HG03135 (cell line): ENCODE results near the gene SYCP3.

Source experiments
- ATAC-seq: cut with Tn5 transposase; IDR thresholded peaks from one replicate; pipeline ENCODE4 v1.9.1; 2021; ENCODE audit warnings: mild to moderate bottlenecking, moderate library complexity; ENCODE audit not compliant: unreplicated experiment

The SYCP3 gene

DNA sequence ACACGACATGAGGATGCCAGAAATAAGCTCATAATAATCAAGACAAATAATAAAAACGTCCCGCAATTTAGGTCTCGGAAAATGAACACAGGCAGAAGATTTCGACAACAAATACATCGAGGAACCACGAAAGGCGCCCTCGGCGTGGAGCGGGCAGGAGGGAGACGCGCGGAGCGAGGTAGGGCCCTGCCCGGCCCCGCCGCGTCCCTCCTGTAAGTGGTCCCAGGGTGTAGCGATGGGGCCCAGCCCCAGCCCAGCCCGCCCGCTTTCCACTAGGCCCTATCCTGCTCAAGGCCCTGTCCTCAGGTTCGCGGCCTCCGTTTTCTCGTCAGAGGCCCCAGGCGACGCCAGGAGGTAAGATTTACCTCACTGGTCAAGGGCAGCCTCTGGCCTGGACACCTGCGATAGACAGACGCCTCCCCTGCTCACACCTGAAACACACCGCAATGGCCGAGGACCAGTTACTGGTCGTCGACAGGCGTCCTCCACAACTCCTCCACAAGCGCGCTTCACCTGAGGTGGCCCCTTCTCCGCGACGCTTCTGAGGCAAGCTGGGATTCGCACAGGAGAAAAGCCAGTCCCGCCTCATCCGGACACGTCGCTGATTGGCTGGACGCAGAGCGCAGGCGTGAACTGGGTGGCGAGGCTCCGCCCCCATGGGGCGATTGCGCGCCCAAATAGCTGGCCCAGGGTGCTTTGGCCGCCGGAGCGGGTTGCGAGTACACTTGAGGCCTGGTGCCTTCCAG, at the start of gene SYCP3:
Gene SYCP3 (minus strand): TSS at position 543 of the 746 bp plus-strand sequence. CDS start 1,527 bp downstream, outside the sequence.
- ATAC-seq, result no peak

DNA sequence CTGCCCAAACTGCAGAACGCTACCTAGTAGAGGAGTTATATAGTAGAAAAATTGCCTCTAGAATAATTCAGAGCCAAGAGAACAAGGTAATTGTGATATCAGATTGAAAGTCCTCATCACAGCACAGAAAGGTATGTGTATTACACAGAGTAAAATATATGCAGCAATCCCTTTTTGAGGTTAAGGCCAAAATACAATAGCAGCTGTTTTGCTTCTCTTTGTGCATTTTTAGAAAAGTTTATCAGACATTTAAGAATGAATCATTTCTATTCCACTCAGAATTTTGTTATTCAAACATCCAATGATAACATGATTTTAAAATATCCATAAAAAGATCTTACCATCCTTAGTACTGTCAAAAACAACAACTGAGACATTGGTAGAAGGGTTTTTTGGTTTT, 46.4 kb upstream of the SYCP3 start:
- ATAC-seq, result no peak

- ATAC-seq, result no peak
Observed at GRCh38 chr12:101784376-101784775, 45.1 kb upstream of the SYCP3 start.

- ATAC-seq, result no peak
Observed at GRCh38 chr12:101783838-101784237, 44.6 kb upstream of the SYCP3 start.

GRCh38 chr12:101783150-101783549, 43.9 kb upstream of the SYCP3 start:
- no peak for ATAC-seq

- ATAC-seq, result no peak
Observed at GRCh38 chr12:101782273-101782731, 43.0 kb upstream of the SYCP3 start.

DNA sequence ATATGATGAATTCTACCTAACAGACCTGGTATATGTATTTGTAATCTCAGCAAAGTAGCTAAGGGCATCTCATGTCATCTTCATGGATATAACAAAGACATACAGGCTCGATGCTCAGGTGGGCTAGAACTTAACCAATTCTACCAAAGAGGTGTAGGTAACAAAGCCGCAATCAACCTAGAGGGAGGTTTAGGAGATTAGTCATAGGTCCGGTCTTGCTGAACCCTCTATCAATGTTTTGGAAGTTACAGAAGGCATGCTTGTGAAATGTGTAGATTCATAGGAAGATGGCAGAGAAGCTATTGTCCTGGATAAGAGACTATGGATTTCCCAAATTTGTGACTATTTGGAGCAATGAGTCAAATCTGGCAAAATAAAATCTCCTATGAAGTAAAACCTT, 42.6 kb upstream of the SYCP3 start:
- no peak for ATAC-seq

DNA sequence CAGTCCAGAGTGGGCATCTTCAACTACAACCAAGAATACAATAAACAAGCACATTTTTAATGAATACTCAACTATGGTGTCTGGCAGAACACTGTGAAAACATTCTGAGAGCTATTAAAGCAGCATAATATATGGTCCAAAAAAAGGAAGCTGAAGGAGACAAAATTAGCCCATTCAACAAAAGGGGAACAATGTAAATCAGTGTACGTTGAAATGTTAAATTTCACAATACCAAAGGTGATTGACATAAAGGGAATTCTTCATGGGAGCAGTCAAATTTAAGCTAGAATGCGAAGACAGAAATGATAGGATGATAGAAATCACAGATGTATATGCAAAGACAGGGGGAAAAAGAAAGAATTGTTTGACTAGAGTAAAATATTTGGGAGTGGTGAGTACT, 41.3 kb upstream of the SYCP3 start:
- ATAC-seq, result no peak

- no peak for ATAC-seq
Observed at GRCh38 chr12:101779626-101780025, 40.4 kb upstream of the SYCP3 start.

- no peak for ATAC-seq
Observed at GRCh38 chr12:101779200-101779599, 39.9 kb upstream of the SYCP3 start.

DNA sequence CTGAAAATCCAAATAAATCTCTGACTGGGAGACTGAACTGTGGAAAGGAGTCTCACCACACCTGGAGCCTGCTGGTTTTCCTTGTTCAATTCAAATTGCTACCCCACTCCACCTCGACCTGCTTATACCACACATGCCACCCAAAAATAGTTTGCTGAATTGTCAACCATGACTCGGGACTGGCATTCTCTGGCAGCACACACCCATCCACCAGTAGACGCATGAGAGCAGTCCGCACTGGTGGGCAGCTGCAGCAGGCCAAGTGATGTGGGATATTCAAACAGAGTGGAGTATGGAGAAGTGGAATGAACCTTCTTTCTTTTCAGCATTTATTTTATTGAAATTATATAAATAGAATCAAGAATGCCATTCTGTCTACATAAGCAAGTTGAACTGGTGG, 38.7 kb upstream of the SYCP3 start:
- ATAC-seq, result no peak

GRCh38 chr12:101777485-101777884, 38.2 kb upstream of the SYCP3 start:
- ATAC-seq, result no peak

DNA sequence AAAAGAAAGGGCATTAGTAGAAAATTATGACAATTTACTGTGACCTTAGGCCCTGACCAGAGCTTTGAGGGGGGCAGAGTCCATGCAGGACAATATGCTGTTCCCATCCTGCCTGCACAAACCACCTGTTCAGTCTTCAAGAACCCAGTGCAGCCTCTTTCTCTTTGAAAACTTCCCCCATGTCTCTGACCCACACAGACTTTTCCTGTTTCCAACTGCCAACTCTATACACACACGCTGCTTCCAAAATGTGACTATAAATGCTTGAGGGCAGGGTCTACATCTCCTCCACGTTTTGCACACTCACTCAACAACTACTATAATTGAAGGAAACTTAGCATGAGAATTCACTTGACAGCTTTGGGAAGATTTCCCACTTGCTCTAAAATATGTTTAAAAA, 36.6 kb upstream of the SYCP3 start:
- no peak for ATAC-seq

- ATAC-seq, result peak; percentile 62
Observed at GRCh38 chr12:101773650-101774162, 34.4 kb upstream of the SYCP3 start.

- ATAC-seq, result no peak
Observed at GRCh38 chr12:101772012-101772775, 32.9 kb upstream of the SYCP3 start.

- ATAC-seq, result no peak
Observed at GRCh38 chr12:101769865-101770264, 30.6 kb upstream of the SYCP3 start.

GRCh38 chr12:101768781-101769180, 29.5 kb upstream of the SYCP3 start:
- no peak for ATAC-seq

GRCh38 chr12:101767537-101767936, 28.3 kb upstream of the SYCP3 start:
- ATAC-seq, result no peak

DNA sequence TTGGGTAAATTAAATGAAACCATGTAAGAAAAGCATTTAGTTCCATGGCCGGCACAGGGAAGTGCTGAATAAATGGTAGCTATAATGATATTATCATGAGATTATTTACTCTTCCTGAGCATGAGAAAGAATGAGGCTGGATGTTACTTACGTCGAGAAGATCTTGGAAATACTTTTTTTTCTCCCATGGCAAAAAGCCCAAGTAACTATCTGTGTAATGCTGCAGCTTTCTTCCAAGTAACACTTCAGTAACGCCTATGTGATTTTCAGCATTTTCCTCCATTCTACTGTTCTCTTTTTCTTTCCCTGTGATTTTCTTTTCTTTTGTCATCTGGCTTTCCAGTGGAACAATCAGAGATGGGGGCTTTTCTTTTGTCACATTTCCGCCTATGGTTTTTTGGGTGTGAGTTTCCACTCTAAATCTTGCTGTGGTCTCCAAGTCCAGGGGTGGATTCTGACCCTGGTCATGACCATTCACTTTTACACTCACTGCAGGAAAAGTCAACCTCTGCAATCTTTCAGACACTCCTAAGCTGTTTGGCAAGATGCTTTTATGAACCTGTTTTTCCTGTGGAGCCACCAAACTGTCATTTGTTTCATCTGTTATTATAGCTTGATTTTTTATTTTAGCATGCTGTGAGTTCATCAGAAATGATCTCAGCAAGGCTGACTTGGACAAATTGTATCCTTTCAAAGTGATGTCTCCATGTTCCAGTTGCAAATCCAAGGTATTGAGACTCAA, 25.0 kb upstream of the SYCP3 start:
- no peak for ATAC-seq

DNA sequence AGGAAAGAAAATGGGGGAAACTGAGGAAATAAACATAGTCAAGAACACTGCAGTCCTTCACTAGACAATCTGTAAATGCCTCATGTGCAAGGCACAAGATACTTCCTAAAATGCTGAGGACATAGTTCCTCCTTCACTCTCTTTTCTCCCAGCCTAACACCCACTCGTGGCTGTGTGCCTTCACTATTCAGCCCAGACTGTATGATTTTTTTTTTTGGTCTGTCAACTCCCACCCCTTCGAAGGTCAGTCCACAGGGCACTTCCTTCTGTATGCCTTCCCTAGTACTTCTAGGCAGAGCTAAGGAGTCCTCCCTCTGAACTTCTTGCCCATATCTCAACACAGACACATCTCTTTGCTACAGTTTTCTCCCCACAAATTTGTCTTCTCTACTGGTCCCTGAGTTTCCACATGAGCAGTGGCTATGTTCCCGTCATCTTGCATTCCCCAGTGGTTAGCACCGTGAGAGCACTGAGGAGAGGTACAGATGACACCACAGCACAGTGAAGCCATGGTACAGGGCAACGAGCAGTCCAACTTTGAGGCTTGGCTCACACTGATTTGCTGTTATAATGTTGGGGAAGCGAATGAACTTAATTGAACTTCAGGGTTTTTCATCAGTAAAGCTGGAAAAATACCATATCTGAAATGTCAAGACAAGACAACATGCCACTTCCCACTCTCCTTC, 24.1 kb upstream of the SYCP3 start:
- ATAC-seq, result no peak

GRCh38 chr12:101761781-101762180, 22.5 kb upstream of the SYCP3 start:
- no peak for ATAC-seq
